Measurements from ENCODE around the gene NWD2. TPM values are rescaled to one million over a fixed set of nuclear protein-coding genes. Genes with fewer than 3 reads are reported as not detected.

NWD2 gene
- polyA plus RNA-seq, 1 donor (not counting 4 experiments of a cell fraction or from before 2014, with no cell fraction given): 0.10 TPM

- no peak overlapping the region for H3K27ac ChIP-seq (ENCODE audit: control insufficient read depth, insufficient read depth, low read length)
- no peaks in the 10 kb centered on the region for H4K20me1 ChIP-seq (ENCODE audit: control insufficient read depth, extremely low read depth, insufficient read depth, low read length)
- H3K4me2 ChIP-seq (ENCODE audit: control insufficient read depth, extremely low read depth, insufficient read depth, low read depth, low read length): no peak overlapping the region
- no peak overlapping the region for H2AFZ ChIP-seq (ENCODE audit: control insufficient read depth, low read length)
- dilution Hi-C loops (cut with MboI; ENCODE audit: extremely low pct_ligation_motif_present, low sequenced_read_pairs): no loop called here
- no peak overlapping the region for H3K4me3 ChIP-seq (ENCODE audit: control insufficient read depth in 2 of 3, extremely low read depth in 1 of 3, insufficient read depth in 2 of 3, low read depth in 1 of 3, low read length in 3 of 3)
- DNase-seq (ENCODE audit: low read depth, low spot score): no peak
- no peaks in the 10 kb centered on the region for H3K9me3 ChIP-seq (ENCODE audit: control insufficient read depth, low read depth, low read length)
- H3K9me1 ChIP-seq (ENCODE audit: control insufficient read depth, extremely low read depth, insufficient read depth, low read length): no peaks in the 10 kb centered on the region
- FAIRE-seq: no peak
- H3K36me3 ChIP-seq (ENCODE audit: control insufficient read depth in 2 of 2, extremely low read depth in 1 of 2, insufficient read depth in 2 of 2, low read length in 2 of 2): no peaks in the 10 kb centered on the region
- no peak overlapping the region for H3K9ac ChIP-seq (ENCODE audit: control insufficient read depth, extremely low read depth, insufficient read depth, low read length)
- H3K79me2 ChIP-seq (ENCODE audit: control insufficient read depth, insufficient read depth, low read length): no peaks in the 10 kb centered on the region
- H3K27me3 ChIP-seq (ENCODE audit: control insufficient read depth, extremely low read depth, insufficient read depth, low read length): no peaks in the 10 kb centered on the region
- TF ChIP-seq CTCF (optimal IDR thresholded peaks at IDR 0.05 in 1 of 3, IDR thresholded peaks at IDR 0.05 in 1 of 3, conservative IDR thresholded peaks at IDR 0.05 in 1 of 3; ENCODE audit: extremely low read depth in 1 of 3, insufficient read depth in 2 of 3, low read length in 3 of 3) (no peak), EZH2 (IDR thresholded peaks at IDR 0.05; ENCODE audit: low read length) (no peak)
- H3K4me1 ChIP-seq (ENCODE audit: control insufficient read depth, extremely low read depth, insufficient read depth, low read length): peaks cover 21% of the 10 kb centered on the region
These were observed 196.0 kb downstream of the NWD2 start for GRCh38 chr4:37440501-37440900.

- Histone ChIP-seq H3K9ac (ENCODE audit: control insufficient read depth, extremely low read depth, insufficient read depth, low read length) (no peak overlapping the region), H3K4me3 (ENCODE audit: control insufficient read depth in 2 of 3, extremely low read depth in 1 of 3, insufficient read depth in 2 of 3, low read depth in 1 of 3, low read length in 3 of 3) (no peak overlapping the region), H3K9me1 (ENCODE audit: control insufficient read depth, extremely low read depth, insufficient read depth, low read length) (no peaks in the 10 kb centered on the region), H3K36me3 (ENCODE audit: control insufficient read depth in 2 of 2, extremely low read depth in 1 of 2, insufficient read depth in 2 of 2, low read length in 2 of 2) (no peaks in the 10 kb centered on the region), H3K4me1 (ENCODE audit: control insufficient read depth, extremely low read depth, insufficient read depth, low read length) (peaks cover 21% of the 10 kb centered on the region), H3K27ac (ENCODE audit: control insufficient read depth, insufficient read depth, low read length) (no peak overlapping the region), H2AFZ (ENCODE audit: control insufficient read depth, low read length) (no peak overlapping the region), H4K20me1 (ENCODE audit: control insufficient read depth, extremely low read depth, insufficient read depth, low read length) (no peaks in the 10 kb centered on the region), H3K79me2 (ENCODE audit: control insufficient read depth, insufficient read depth, low read length) (no peaks in the 10 kb centered on the region), H3K9me3 (ENCODE audit: control insufficient read depth, low read depth, low read length) (no peaks in the 10 kb centered on the region), H3K27me3 (ENCODE audit: control insufficient read depth, extremely low read depth, insufficient read depth, low read length) (no peaks in the 10 kb centered on the region), H3K4me2 (ENCODE audit: control insufficient read depth, extremely low read depth, insufficient read depth, low read depth, low read length) (peak overlapping the region; percentile 3)
- TF ChIP-seq CTCF (optimal IDR thresholded peaks at IDR 0.05 in 1 of 3, IDR thresholded peaks at IDR 0.05 in 1 of 3, conservative IDR thresholded peaks at IDR 0.05 in 1 of 3; ENCODE audit: extremely low read depth in 1 of 3, insufficient read depth in 2 of 3, low read length in 3 of 3): no peak
- no peak for TF ChIP-seq EZH2 (IDR thresholded peaks at IDR 0.05; ENCODE audit: low read length)
- peak; percentile 84 for FAIRE-seq
- dilution Hi-C loops (cut with MboI; ENCODE audit: extremely low pct_ligation_motif_present, low sequenced_read_pairs): no loop called here
- DNase-seq (ENCODE audit: low read depth, low spot score): peak; percentile 80
These were observed 196.9 kb downstream of the NWD2 start for GRCh38 chr4:37441231-37442061.

Measured in keratinocyte (primary cell).